ENCODE measurements around the gene SLC2A4RG.

SLC2A4RG gene

DNA sequence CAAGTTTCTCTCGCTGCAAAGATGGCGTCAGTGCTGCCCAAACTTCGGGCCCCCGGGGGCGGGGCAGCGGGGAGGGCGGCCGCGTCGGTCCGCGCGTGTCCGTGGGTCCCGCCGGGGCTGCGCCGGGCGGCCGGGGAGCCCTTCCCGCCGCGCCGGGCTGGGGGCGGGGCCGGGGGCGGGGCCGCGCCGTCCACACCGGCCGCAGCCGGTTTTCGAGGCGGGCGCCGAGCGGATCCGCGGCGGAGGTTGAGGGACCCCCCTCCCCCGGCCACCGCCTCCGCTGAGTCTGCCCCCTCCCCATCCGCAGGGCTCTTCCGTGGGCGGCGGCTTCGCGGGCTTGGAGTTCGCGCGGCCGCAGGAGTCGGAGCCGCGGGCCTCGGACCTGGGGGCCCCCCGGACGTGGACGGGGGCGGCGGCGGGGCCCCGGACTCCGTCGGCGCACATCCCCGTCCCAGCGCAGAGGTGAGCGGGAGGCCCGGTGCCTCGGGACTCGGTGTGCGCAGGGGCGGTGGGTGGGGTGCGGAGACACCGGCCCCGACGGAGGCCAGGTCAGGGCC, 572 bp downstream of the SLC2A4RG start:
- Mint-ChIP-seq H3K4me3 (peak overlapping the region; percentile 75), H3K27ac (no peak overlapping the region), H3K27me3 (ENCODE audit: low read depth, poor library complexity) (peaks cover 8% of the 10 kb centered on the region), H3K36me3 (ENCODE audit: low read depth) (peaks cover 10% of the 10 kb centered on the region), H3K9me3 (no peaks in the 10 kb centered on the region), H3K4me1 (peaks cover 9% of the 10 kb centered on the region)
- TF ChIP-seq, protein P1, sequence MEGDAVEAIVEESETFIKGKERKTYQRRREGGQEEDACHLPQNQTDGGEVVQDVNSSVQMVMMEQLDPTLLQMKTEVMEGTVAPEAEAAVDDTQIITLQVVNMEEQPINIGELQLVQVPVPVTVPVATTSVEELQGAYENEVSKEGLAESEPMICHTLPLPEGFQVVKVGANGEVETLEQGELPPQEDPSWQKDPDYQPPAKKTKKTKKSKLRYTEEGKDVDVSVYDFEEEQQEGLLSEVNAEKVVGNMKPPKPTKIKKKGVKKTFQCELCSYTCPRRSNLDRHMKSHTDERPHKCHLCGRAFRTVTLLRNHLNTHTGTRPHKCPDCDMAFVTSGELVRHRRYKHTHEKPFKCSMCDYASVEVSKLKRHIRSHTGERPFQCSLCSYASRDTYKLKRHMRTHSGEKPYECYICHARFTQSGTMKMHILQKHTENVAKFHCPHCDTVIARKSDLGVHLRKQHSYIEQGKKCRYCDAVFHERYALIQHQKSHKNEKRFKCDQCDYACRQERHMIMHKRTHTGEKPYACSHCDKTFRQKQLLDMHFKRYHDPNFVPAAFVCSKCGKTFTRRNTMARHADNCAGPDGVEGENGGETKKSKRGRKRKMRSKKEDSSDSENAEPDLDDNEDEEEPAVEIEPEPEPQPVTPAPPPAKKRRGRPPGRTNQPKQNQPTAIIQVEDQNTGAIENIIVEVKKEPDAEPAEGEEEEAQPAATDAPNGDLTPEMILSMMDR (IDR thresholded peaks at IDR 0.05), result no peak
- peak; percentile 64 for DNase-seq

DNA sequence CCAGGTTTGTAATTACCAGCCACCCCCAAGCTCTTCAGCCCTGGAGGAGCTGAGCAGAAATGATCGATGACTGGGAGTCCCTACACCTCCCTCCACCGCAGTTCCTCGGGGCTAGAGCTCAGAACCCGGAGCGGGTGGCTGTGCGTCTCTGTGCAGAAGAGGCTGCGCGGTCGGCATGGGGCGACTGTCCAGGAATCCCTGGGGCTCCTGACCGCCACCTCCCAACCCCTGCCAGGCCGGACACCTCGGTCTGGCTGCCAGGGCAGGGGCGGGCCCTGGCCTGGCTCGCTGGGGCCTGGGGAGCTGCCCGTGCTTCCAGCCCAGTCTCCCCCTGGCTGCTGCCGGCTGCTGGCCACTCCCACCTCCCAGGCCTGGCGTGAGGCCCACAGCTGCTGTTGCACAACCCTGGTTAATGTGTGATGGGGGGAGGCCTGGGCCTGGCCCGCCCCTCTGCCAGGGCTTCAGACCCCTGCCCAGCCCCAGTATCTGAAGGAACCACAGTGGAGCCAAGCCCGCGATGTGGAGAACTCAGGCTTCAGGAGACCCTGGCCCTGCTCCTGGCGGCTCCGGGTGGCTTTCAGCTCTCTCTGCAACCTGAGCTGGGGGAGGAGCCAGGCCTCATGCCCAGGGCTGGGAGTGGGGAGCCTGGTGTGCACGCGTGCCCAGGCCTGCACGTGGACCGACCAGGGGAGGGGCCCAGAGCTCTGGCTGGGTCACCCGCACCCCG, 1.2 kb downstream of the SLC2A4RG start:
- TF ChIP-seq, protein P1 (IDR thresholded peaks at IDR 0.05), result no peak
- Mint-ChIP-seq H3K4me1 (peaks cover 9% of the 10 kb centered on the region), H3K4me3 (peak overlapping the region; percentile 75), H3K27me3 (ENCODE audit: low read depth, poor library complexity) (peaks cover 8% of the 10 kb centered on the region), H3K27ac (no peak overlapping the region), H3K9me3 (no peaks in the 10 kb centered on the region), H3K36me3 (ENCODE audit: low read depth) (peaks cover 12% of the 10 kb centered on the region)
- DNase-seq, result peak; percentile 73

DNA sequence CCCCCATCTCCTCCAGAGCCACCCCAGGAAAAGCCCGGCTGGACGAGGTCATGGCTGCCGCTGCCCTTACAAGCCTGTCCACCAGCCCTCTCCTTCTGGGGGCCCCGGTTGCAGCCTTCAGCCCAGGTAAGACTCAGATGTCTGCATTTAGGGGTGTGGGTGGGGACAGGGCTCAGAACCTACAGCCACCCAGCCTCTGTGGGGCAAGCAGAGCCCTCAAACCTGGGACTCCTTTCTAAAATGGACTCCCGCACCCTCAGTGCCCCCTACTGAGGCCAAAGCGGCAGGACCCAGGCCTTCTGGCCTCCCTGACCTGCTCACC, 1.7 kb downstream of the SLC2A4RG start:
- DNase-seq, result no peak
- Mint-ChIP-seq H3K4me3 (peak overlapping the region; percentile 75), H3K36me3 (ENCODE audit: low read depth) (peaks cover 10% of the 10 kb centered on the region), H3K4me1 (peaks cover 9% of the 10 kb centered on the region), H3K27me3 (ENCODE audit: low read depth, poor library complexity) (peaks cover 7% of the 10 kb centered on the region), H3K9me3 (no peaks in the 10 kb centered on the region), H3K27ac (no peak overlapping the region)
- TF ChIP-seq, protein P1 (IDR thresholded peaks at IDR 0.05), result no peak

DNA sequence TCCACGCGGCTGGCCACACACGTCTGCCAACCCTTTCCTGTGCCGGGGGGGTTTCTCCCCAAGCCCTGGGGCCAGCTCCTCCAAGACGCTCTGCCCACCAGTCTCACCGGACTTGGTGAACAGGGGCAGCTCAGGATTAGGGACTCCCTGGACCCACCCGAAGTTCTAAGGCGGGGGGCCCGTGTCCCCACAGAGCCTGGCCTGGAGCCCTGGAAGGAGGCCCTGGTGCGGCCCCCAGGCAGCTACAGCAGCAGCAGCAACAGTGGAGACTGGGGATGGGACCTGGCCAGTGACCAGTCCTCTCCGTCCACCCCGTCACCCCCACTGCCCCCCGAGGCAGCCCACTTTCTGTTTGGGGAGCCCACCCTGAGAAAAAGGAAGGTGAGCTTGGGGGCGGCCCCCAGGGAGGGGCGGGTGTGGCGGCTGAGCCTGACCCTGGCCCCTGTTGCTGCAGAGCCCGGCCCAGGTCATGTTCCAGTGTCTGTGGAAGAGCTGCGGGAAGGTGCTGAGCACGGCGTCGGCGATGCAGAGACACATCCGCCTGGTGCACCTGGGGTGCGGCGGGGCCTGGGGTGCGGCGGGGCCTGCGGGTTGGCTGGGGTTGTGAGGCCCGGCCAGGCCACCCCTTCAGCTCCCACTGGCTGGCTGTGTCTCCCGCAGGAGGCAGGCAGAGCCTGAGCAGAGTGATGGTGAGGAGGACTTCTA, 2.3 kb downstream of the SLC2A4RG start:
- Mint-ChIP-seq H3K36me3 (ENCODE audit: low read depth) (peaks cover 10% of the 10 kb centered on the region), H3K27me3 (ENCODE audit: low read depth, poor library complexity) (peaks cover 2% of the 10 kb centered on the region), H3K4me3 (peak overlapping the region; percentile 75), H3K27ac (no peak overlapping the region), H3K4me1 (peaks cover 9% of the 10 kb centered on the region), H3K9me3 (no peaks in the 10 kb centered on the region)
- TF ChIP-seq, protein P1 (IDR thresholded peaks at IDR 0.05), result no peak
- no peak for DNase-seq

DNA sequence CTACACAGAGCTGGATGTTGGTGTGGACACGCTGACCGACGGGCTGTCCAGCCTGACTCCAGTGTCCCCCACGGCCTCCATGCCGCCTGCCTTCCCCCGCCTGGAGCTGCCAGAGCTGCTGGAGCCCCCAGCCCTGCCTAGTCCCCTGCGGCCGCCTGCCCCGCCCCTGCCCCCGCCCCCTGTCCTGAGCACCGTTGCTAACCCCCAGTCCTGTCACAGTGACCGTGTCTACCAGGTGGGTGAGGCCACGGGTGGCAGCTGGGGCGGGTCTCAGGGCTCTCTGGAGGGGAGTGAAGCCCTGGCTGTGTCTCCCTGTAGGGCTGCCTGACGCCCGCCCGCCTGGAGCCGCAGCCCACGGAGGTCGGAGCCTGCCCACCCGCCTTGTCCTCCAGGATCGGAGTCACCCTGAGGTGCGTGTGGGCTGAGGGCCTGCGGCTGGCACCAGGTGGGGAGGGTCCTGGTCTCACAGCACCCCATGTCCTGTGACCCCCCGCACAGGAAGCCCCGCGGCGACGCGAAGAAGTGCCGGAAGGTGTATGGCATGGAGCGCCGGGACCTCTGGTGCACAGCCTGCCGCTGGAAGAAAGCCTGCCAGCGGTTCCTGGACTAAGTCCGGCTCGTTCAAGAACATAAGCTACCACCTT, 2.9 kb downstream of the SLC2A4RG start:
- no peak for DNase-seq
- H3K9me3 Mint-ChIP-seq, result no peaks in the 10 kb centered on the region
- no peak overlapping the region for H3K4me3 Mint-ChIP-seq
- no peak overlapping the region for H3K27ac Mint-ChIP-seq
- no peaks in the 10 kb centered on the region for H3K27me3 Mint-ChIP-seq (ENCODE audit: low read depth, poor library complexity)
- TF ChIP-seq, protein P1 (IDR thresholded peaks at IDR 0.05), result no peak
- peaks cover 9% of the 10 kb centered on the region for H3K4me1 Mint-ChIP-seq
- H3K36me3 Mint-ChIP-seq (ENCODE audit: low read depth), result peaks cover 10% of the 10 kb centered on the region
